ENCODE data around the gene ZNF154.

The ZNF154 gene

DNA sequence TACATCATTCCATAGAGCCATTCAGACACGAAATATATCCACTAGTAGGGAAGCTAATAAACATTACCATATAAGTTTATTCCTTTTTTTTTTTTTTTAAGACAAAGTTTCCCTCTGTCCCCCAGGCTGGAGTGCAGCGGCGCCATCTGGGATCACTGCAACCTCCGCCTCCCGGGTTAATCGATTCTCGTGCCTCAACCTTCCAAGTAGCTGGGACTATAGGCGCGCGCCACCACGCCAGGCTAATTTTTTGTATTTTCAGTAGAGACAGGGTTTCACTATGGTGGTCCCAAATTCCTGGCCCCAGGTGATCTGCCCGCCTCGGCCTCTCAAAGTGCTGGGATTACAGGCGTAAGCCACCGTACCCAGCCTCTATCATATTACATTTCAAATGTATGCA is 612 bp upstream of the ZNF154 start:
- DNase-seq (ENCODE audit: low spot score), result no peak
- in situ Hi-C loops (cut with MboI; ENCODE audit: low pct_unique_long_range_greater_than_20kb, low sequenced_read_pairs, unreplicated experiment), result no loop called here
- TF ChIP-seq, protein P1, sequence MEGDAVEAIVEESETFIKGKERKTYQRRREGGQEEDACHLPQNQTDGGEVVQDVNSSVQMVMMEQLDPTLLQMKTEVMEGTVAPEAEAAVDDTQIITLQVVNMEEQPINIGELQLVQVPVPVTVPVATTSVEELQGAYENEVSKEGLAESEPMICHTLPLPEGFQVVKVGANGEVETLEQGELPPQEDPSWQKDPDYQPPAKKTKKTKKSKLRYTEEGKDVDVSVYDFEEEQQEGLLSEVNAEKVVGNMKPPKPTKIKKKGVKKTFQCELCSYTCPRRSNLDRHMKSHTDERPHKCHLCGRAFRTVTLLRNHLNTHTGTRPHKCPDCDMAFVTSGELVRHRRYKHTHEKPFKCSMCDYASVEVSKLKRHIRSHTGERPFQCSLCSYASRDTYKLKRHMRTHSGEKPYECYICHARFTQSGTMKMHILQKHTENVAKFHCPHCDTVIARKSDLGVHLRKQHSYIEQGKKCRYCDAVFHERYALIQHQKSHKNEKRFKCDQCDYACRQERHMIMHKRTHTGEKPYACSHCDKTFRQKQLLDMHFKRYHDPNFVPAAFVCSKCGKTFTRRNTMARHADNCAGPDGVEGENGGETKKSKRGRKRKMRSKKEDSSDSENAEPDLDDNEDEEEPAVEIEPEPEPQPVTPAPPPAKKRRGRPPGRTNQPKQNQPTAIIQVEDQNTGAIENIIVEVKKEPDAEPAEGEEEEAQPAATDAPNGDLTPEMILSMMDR (IDR thresholded peaks at IDR 0.05; ENCODE audit: extremely low read depth, insufficient read depth, missing control alignments), result no peak

GRCh38 chr19:57706346-57706745 is 2.7 kb downstream of the ZNF154 start:
- no peak for DNase-seq (ENCODE audit: low spot score)
- in situ Hi-C loops (cut with MboI; ENCODE audit: low pct_unique_long_range_greater_than_20kb, low sequenced_read_pairs, unreplicated experiment), result no loop called here
- TF ChIP-seq, protein P1 (IDR thresholded peaks at IDR 0.05; ENCODE audit: extremely low read depth, insufficient read depth, missing control alignments), result no peak

GRCh38 chr19:57701625-57702024 is 7.4 kb downstream of the ZNF154 start:
- in situ Hi-C loops (cut with MboI; ENCODE audit: low pct_unique_long_range_greater_than_20kb, low sequenced_read_pairs, unreplicated experiment), result no loop called here
- no peak for DNase-seq (ENCODE audit: low spot score)
- TF ChIP-seq, protein P1 (IDR thresholded peaks at IDR 0.05; ENCODE audit: extremely low read depth, insufficient read depth, missing control alignments), result no peak

GRCh38 chr19:57689750-57690149 is 19.3 kb downstream of the ZNF154 start:
- in situ Hi-C loops (cut with MboI; ENCODE audit: low pct_unique_long_range_greater_than_20kb, low sequenced_read_pairs, unreplicated experiment), result no loop called here
- TF ChIP-seq, protein P1 (IDR thresholded peaks at IDR 0.05; ENCODE audit: extremely low read depth, insufficient read depth, missing control alignments), result no peak
- DNase-seq (ENCODE audit: low spot score), result no peak

DNA sequence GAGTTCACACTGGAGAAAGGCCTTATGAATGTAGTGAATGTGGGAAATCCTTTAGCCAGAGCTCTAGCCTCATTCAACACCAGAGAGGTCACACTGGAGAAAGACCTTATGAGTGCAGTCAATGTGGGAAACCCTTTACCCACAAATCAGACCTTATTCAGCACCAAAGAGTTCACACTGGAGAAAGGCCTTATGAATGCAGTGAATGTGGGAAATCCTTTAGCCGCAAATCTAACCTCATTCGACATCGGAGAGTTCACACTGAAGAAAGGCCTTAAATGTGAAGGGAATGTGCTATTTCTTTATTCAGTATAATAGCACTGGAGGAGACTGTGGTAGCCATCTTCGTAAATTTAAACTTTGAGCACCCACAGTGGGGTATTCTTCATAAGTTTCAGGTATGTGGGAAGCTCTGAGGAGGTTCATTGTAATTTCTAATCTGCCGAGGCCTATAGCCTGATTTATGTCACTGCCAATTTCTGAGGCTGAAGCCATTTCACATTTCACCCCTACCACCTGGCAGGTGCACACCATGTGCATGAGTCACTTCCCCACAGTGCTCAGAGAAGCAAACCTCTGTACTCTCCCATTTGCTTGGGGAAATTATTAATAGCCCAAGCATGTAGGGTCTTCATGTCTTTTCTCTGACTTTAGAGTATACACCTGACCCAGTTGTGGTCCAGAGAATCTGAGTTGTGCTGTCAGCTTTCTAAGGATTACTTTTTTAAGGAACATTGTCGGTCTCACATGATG is 20.8 kb downstream of the ZNF154 start:
- DNase-seq (ENCODE audit: low spot score), result no peak
- TF ChIP-seq, protein P1 (IDR thresholded peaks at IDR 0.05; ENCODE audit: extremely low read depth, insufficient read depth, missing control alignments), result no peak
- in situ Hi-C loops (cut with MboI; ENCODE audit: low pct_unique_long_range_greater_than_20kb, low sequenced_read_pairs, unreplicated experiment), result no loop called here

- no peak for DNase-seq (ENCODE audit: low spot score)
- in situ Hi-C loops (cut with MboI; ENCODE audit: low pct_unique_long_range_greater_than_20kb, low sequenced_read_pairs, unreplicated experiment), result no loop called here
- TF ChIP-seq, protein P1 (IDR thresholded peaks at IDR 0.05; ENCODE audit: extremely low read depth, insufficient read depth, missing control alignments), result no peak
Measured at GRCh38 chr19:57687363-57688010, 21.5 kb downstream of the ZNF154 start.

Data from GM13977 (cell line).